Natural killer cell (primary cell): ENCODE measurements around the gene STK11IP. TPM values are rescaled to one million over a fixed set of nuclear protein-coding genes. Genes with fewer than 3 reads are reported as not detected.

Experiments
- ATAC-seq, 3 donors: fragments of 150-1000 bp in 2 of 3; fragments of 200-7000 bp in 1 of 3; cut with Tn5 transposase; 1 replicate in 1 of 3; 2 replicates in 2 of 3; pipeline ENCODE4 v1.10.0; 2021; ENCODE audit warnings: mild to moderate bottlenecking in 2 of 3, moderate library complexity in 2 of 3
- DNase-seq, 2 donors: peaks; one replicate each; pipeline versions ENCODE4 v3.0.0 to v3.0.0-alpha.2; 2013 to 2021; ENCODE audit warnings: mixed read lengths in 1 of 2
- H3K27ac ChIP-seq: one replicate; pipeline ENCODE4 v1.5.1; 2013; ENCODE audit warnings: mild to moderate bottlenecking, low read length
- H3K27me3 ChIP-seq: one replicate; pipeline ENCODE4 v1.6.1; 2013; ENCODE audit warnings: low read length; ENCODE audit not compliant: control insufficient read depth, insufficient read depth
- H3K36me3 ChIP-seq: one replicate; pipeline ENCODE4 v1.6.1; 2013; ENCODE audit warnings: low read length; ENCODE audit not compliant: control insufficient read depth, insufficient read depth
- H3K4me1 ChIP-seq: one replicate; pipeline ENCODE4 v1.6.1; 2013; ENCODE audit warnings: low read length; ENCODE audit not compliant: control insufficient read depth, insufficient read depth
- H3K4me3 ChIP-seq: one replicate; pipeline ENCODE4 v1.5.1; 2013; ENCODE audit warnings: low read length
- H3K9me3 ChIP-seq: one replicate; pipeline ENCODE4 v1.6.1; 2013; ENCODE audit warnings: low read length; ENCODE audit not compliant: control insufficient read depth, insufficient read depth
- H3K27ac Mint-ChIP-seq, 2 donors: one replicate each; pipeline ENCODE4 v1.8.0; 2022; ENCODE audit warnings: mild to moderate bottlenecking in 2 of 2, mixed read lengths in 2 of 2, moderate library complexity in 1 of 2
- H3K27me3 Mint-ChIP-seq, 2 donors: one replicate each; pipeline ENCODE4 v1.8.0; 2022; ENCODE audit warnings: low read depth in 2 of 2, mixed read lengths in 2 of 2
- H3K36me3 Mint-ChIP-seq: one replicate; pipeline ENCODE4 v1.8.0; 2022; ENCODE audit warnings: mixed read lengths
- H3K4me1 Mint-ChIP-seq, 2 donors: one replicate each; pipeline ENCODE4 v1.8.0; 2022; ENCODE audit warnings: mixed read lengths in 2 of 2
- H3K4me3 Mint-ChIP-seq: one replicate; pipeline ENCODE4 v1.8.0; 2022; ENCODE audit warnings: mild to moderate bottlenecking, moderate library complexity, mixed read lengths
- H3K9me3 Mint-ChIP-seq, 2 donors: one replicate each; pipeline ENCODE4 v1.8.0; 2022; ENCODE audit warnings: mixed read lengths in 2 of 2
- WGBS: methylation state at CpG from one replicate; pipeline ENCODE4 v1.1.7; 2013; ENCODE audit warnings: missing lambda C conversion rate; ENCODE audit not compliant: insufficient coverage; 5-methylcytosine and 5-hydroxymethylcytosine counted together
- intact Hi-C: fragments of 100-400 bp; cut with micrococcal nuclease; formaldehyde crosslinking; loops from one replicate; pipeline ENCODE4 v1.14.2; 2022
- total RNA-seq, 4 donors: library from RNA; stranded (reverse); fragments of 120-200 nt in 1 of 4; gene quantifications; one replicate each; pipeline versions ENCODE4 v1.2.3 to v1.2.4, GENCODE V29; 2013 to 2022
- TF ChIP-seq, protein P1 (sequence below): fragments of 200-600 bp; IDR thresholded peaks from one replicate; pipeline ENCODE4 v1.8.0; 2022; ENCODE audit warnings: antibody characterized with exemption

STK11IP gene
- total RNA-seq, 3 donors from 2014 or later (not counting 1 experiment from before 2014, with no cell fraction given): 56.1 to 76.0 (median 65.2) TPM

DNA sequence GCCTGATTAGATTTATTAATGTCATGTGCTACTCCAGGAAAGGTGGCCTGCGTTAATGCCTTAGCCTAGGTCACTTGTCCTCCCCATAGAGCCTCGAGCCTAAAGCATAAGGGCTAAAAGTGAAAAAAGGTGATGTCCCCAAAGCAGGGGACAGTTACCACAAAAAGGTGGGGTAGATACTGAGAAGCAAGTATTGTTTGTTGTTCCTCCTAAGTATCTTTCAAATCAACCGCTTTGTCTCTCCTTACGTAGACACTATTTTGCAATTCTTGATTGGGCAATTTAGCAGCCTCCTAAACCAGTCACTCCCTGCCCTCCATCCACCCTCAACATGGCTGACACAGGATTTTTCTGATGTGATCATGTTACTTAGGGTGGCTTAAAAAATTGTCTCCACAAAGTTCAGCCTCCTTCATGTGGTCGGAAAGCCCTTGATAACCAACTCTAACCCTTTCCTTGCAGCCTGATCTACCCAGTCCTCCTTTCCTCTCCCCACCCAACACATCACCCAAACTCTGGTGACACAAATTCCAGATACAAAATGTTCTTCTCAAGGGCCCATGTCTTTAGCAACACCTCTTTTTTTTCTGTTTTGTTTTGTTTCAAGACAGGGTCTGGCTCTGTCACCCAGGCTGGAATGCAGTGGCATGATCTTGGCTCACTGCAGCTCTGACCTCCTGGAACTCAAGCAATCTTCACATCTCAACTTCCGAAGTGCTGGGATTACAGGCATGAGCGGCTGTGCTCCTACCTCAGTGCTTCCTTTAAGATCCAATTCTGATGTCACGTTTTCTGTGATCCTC lies 18.6 kb upstream of the STK11IP start:
- DNase-seq (no peak), ATAC-seq (peak in 1 of 3 donors; percentile 76)
- H3K4me1 ChIP-seq: no peaks in the 10 kb centered on the region
- no peak overlapping the region for H3K4me3 ChIP-seq
- Mint-ChIP-seq H3K36me3 (no peaks in the 10 kb centered on the region), H3K27ac (no peak overlapping the region), H3K9me3 (no peaks in the 10 kb centered on the region), H3K4me3 (no peak overlapping the region), H3K4me1 (no peaks in the 10 kb centered on the region), H3K27me3 (peaks cover 20 to 25% of the 10 kb centered on the region in 2 donors)
- H3K36me3 ChIP-seq: no peaks in the 10 kb centered on the region
- intact Hi-C loops: no loop called here
- no peaks in the 10 kb centered on the region for H3K9me3 ChIP-seq
- WGBS: 82% methylated on average over 8 of the region's 8 CpGs
- H3K27me3 ChIP-seq: no peaks in the 10 kb centered on the region
- TF ChIP-seq, protein P1, sequence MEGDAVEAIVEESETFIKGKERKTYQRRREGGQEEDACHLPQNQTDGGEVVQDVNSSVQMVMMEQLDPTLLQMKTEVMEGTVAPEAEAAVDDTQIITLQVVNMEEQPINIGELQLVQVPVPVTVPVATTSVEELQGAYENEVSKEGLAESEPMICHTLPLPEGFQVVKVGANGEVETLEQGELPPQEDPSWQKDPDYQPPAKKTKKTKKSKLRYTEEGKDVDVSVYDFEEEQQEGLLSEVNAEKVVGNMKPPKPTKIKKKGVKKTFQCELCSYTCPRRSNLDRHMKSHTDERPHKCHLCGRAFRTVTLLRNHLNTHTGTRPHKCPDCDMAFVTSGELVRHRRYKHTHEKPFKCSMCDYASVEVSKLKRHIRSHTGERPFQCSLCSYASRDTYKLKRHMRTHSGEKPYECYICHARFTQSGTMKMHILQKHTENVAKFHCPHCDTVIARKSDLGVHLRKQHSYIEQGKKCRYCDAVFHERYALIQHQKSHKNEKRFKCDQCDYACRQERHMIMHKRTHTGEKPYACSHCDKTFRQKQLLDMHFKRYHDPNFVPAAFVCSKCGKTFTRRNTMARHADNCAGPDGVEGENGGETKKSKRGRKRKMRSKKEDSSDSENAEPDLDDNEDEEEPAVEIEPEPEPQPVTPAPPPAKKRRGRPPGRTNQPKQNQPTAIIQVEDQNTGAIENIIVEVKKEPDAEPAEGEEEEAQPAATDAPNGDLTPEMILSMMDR: no peak
- no peak overlapping the region for H3K27ac ChIP-seq

DNA sequence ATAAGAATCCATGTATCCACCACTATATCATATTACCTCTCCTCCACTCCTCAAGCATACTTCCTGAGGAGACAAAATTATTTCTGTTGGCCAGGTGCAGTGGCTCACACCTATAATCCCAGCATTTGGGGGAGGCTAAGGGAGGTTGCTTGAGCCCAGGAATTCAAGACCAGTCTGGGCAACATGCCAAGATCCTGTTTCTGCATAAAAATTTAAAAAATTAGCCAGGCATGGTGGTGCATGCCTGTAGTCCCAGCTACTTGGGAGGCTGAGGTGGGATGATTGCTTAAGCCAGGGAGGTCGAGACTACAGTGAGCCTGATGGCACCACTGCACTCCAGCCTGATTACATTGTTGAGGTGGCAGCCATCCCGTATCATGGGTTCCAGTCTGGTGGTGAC lies 16.3 kb upstream of the STK11IP start:
- no peak for ATAC-seq
- Histone ChIP-seq H3K27me3 (no peaks in the 10 kb centered on the region), H3K4me3 (no peak overlapping the region), H3K36me3 (no peaks in the 10 kb centered on the region), H3K4me1 (no peaks in the 10 kb centered on the region), H3K27ac (no peak overlapping the region), H3K9me3 (no peaks in the 10 kb centered on the region)
- no peak for DNase-seq
- H3K9me3 Mint-ChIP-seq: no peaks in the 10 kb centered on the region
- intact Hi-C loops: no loop called here
- TF ChIP-seq, protein P1: no peak
- H3K27me3 Mint-ChIP-seq: peaks cover 19 to 20% of the 10 kb centered on the region in 2 donors
- 76% methylated on average over 2 of the region's 2 CpGs for WGBS
- H3K36me3 Mint-ChIP-seq: no peaks in the 10 kb centered on the region
- no peaks in the 10 kb centered on the region for H3K4me1 Mint-ChIP-seq
- no peak overlapping the region for H3K4me3 Mint-ChIP-seq
- H3K27ac Mint-ChIP-seq: no peak overlapping the region

DNA sequence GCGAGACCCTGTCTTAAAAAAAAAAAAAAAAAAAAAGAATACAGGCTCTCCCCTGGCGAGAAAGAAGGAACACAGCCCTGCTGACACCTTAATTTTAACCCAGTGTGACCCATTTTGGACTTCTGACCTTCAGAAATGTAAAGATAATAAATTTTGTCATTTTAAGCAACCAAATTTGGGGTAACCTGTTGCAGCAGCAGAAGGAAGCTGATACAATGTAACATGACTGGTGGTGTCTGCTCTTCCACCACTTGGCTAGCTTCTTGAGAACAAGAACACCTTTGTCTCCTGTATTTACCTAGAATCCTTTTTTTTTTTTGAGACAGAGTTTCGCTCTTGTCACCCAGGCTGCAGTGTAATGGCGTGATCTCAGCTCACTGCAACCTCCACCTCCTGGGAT lies 6.6 kb upstream of the STK11IP start:
- ATAC-seq (no peak), DNase-seq (no peak)
- peaks cover 15 to 32% of the 10 kb centered on the region in 2 donors for H3K27me3 Mint-ChIP-seq
- H3K27ac Mint-ChIP-seq: no peak overlapping the region
- no peak overlapping the region for H3K4me3 Mint-ChIP-seq
- intact Hi-C loops: no loop called here
- H3K27ac ChIP-seq: no peak overlapping the region
- no peaks in the 10 kb centered on the region for H3K9me3 Mint-ChIP-seq
- H3K27me3 ChIP-seq: no peaks in the 10 kb centered on the region
- 55% methylated on average over 4 of the region's 4 CpGs for WGBS
- no peaks in the 10 kb centered on the region for H3K4me1 ChIP-seq
- no peaks in the 10 kb centered on the region for H3K4me1 Mint-ChIP-seq
- no peaks in the 10 kb centered on the region for H3K9me3 ChIP-seq
- no peak overlapping the region for H3K4me3 ChIP-seq
- H3K36me3 Mint-ChIP-seq: no peaks in the 10 kb centered on the region
- TF ChIP-seq, protein P1: no peak
- H3K36me3 ChIP-seq: no peaks in the 10 kb centered on the region

DNA sequence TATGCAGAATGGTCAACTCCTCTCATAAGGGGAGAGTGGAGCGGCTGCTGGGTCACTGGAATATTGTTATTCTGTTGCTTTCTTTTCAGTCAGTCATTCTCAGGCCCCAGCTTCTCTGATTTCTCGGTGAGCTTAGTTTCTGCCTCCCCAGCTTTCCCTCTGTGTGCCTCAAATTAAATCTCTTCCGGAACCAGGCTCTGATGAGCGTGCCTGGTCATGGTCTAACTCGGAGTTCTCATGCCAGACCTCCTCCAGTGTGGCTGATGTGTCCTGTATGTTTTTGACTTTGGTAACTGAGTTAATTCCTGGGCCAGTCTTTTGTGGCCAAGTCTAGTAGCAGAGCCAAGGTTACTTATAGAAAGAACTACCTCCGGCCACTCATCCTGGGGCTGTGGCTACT lies 4.9 kb upstream of the STK11IP start:
- Histone ChIP-seq H3K36me3 (no peaks in the 10 kb centered on the region), H3K4me3 (no peak overlapping the region), H3K27me3 (no peaks in the 10 kb centered on the region), H3K9me3 (no peaks in the 10 kb centered on the region), H3K27ac (no peak overlapping the region), H3K4me1 (peaks cover 4% of the 10 kb centered on the region)
- intact Hi-C loops: no loop called here
- TF ChIP-seq, protein P1: no peak
- DNase-seq (no peak), ATAC-seq (no peak)
- Mint-ChIP-seq H3K4me3 (no peak overlapping the region), H3K36me3 (no peaks in the 10 kb centered on the region), H3K4me1 (peaks cover 8 to 9% of the 10 kb centered on the region in 2 donors), H3K27me3 (peaks cover 10 to 24% of the 10 kb centered on the region in 2 donors), H3K9me3 (no peaks in the 10 kb centered on the region), H3K27ac (no peak overlapping the region)
- WGBS: 95% methylated on average over 6 of the region's 6 CpGs
